ENCODE results near the gene SCP2.

The SCP2 gene

GRCh38 chr1:53080769-53081168 is 153.7 kb downstream of the SCP2 start:
- no peak for DNase-seq (ENCODE audit: low read depth, low spot score)

- DNase-seq (ENCODE audit: low read depth, low spot score): no peak
These were observed 154.4 kb downstream of the SCP2 start for GRCh38 chr1:53081384-53082066.

GRCh38 chr1:53082826-53083455 is 155.9 kb downstream of the SCP2 start:
- DNase-seq (ENCODE audit: low read depth, low spot score): no peak

GRCh38 chr1:53083636-53084588 is 156.8 kb downstream of the SCP2 start:
- DNase-seq (ENCODE audit: low read depth, low spot score): no peak

GRCh38 chr1:53084589-53084971 is 157.5 kb downstream of the SCP2 start:
- no peak for DNase-seq (ENCODE audit: low read depth, low spot score)

GRCh38 chr1:53085405-53085804 is 158.3 kb downstream of the SCP2 start:
- no peak for DNase-seq (ENCODE audit: low read depth, low spot score)

GRCh38 chr1:53086491-53087070 is 159.5 kb downstream of the SCP2 start:
- no peak for DNase-seq (ENCODE audit: low read depth, low spot score)

GRCh38 chr1:53087332-53088285 is 160.5 kb downstream of the SCP2 start:
- DNase-seq (ENCODE audit: low read depth, low spot score): no peak

- no peak for DNase-seq (ENCODE audit: low read depth, low spot score)
These were observed 161.7 kb downstream of the SCP2 start for GRCh38 chr1:53088616-53089300.

- no peak for DNase-seq (ENCODE audit: low read depth, low spot score)
These were observed 162.6 kb downstream of the SCP2 start for GRCh38 chr1:53089478-53090226.

- DNase-seq (ENCODE audit: low read depth, low spot score): no peak
These were observed 163.4 kb downstream of the SCP2 start for GRCh38 chr1:53090227-53091147.

- no peak for DNase-seq (ENCODE audit: low read depth, low spot score)
These were observed 165.0 kb downstream of the SCP2 start for GRCh38 chr1:53091841-53092645.

GRCh38 chr1:53092659-53093450 is 165.8 kb downstream of the SCP2 start:
- no peak for DNase-seq (ENCODE audit: low read depth, low spot score)

GRCh38 chr1:53093451-53093754 is 166.3 kb downstream of the SCP2 start:
- DNase-seq (ENCODE audit: low read depth, low spot score): no peak

GRCh38 chr1:53093778-53094532 is 166.9 kb downstream of the SCP2 start:
- no peak for DNase-seq (ENCODE audit: low read depth, low spot score)

GRCh38 chr1:53094533-53094919 is 167.4 kb downstream of the SCP2 start:
- DNase-seq (ENCODE audit: low read depth, low spot score): no peak

All from iPS DF 19.7 (cell line).